Measurements from ENCODE around the gene RNF182. TPM values are rescaled to one million over a fixed set of nuclear protein-coding genes. Genes with fewer than 3 reads are reported as not detected.
A peak's percentile ranks its signal among the peaks of the same experiment; 100 is the strongest.

RNF182 gene
- total RNA-seq, 1 donor from 2014 or later = 8.3 TPM

DNA sequence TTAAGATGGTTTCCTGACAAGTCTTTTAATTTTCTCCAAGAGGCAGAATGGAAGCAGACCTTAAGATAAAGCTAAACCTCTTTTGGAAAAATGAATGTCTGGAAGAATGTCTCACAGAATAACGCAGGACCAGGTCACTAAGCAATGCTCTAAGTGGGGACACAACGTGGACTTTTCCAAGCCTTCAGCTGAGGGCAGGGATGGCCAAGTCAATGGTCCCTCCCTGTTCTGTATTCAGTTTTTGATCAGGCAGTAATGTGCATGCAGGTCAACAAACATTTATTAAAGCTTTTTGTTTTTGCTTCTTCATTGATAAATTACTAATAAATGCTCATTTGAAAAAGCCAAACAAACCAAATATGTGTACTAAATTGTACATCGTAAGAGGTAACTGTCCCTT, 2.0 kb upstream of the RNF182 start:
- H3K4me1 Mint-ChIP-seq (ENCODE audit: low read depth, unreplicated experiment) = peaks cover 15% of the 10 kb centered on the region
- no peaks in the 10 kb centered on the region for H3K9me3 ChIP-seq (ENCODE audit: insufficient read depth, low read depth, low read length)
- no peak overlapping the region for H3K4me2 ChIP-seq (ENCODE audit: low read length)
- H3K27ac ChIP-seq (ENCODE audit: low read depth, low read length) = no peak overlapping the region
- H3K36me3 Mint-ChIP-seq (ENCODE audit: low read depth, unreplicated experiment) = no peaks in the 10 kb centered on the region
- no peak overlapping the region for H3K4me3 ChIP-seq (ENCODE audit: insufficient read depth, low read depth, low read length)
- H3K27me3 Mint-ChIP-seq (ENCODE audit: low read depth, unreplicated experiment) = peaks cover 2% of the 10 kb centered on the region
- H3K4me1 ChIP-seq (ENCODE audit: insufficient read depth, low read length) = peaks cover 17% of the 10 kb centered on the region
- FAIRE-seq (no peak), DNase-seq (ENCODE audit: low read depth) (no peak)
- H3K27ac Mint-ChIP-seq (ENCODE audit: unreplicated experiment) = no peak overlapping the region
- no peak overlapping the region for H3K9ac ChIP-seq (ENCODE audit: low read length)
- peaks cover 11% of the 10 kb centered on the region for H3K79me2 ChIP-seq (ENCODE audit: insufficient read depth, low read length)
- H2AFZ ChIP-seq (ENCODE audit: low read depth, low read length) = no peak overlapping the region
- peaks cover 6% of the 10 kb centered on the region for H4K20me1 ChIP-seq (ENCODE audit: insufficient read depth, low read length)
- no peak for TF ChIP-seq EZH2 (IDR thresholded peaks at IDR 0.05; ENCODE audit: insufficient read depth, low read length)
- TF ChIP-seq, protein P1, sequence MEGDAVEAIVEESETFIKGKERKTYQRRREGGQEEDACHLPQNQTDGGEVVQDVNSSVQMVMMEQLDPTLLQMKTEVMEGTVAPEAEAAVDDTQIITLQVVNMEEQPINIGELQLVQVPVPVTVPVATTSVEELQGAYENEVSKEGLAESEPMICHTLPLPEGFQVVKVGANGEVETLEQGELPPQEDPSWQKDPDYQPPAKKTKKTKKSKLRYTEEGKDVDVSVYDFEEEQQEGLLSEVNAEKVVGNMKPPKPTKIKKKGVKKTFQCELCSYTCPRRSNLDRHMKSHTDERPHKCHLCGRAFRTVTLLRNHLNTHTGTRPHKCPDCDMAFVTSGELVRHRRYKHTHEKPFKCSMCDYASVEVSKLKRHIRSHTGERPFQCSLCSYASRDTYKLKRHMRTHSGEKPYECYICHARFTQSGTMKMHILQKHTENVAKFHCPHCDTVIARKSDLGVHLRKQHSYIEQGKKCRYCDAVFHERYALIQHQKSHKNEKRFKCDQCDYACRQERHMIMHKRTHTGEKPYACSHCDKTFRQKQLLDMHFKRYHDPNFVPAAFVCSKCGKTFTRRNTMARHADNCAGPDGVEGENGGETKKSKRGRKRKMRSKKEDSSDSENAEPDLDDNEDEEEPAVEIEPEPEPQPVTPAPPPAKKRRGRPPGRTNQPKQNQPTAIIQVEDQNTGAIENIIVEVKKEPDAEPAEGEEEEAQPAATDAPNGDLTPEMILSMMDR (IDR thresholded peaks at IDR 0.05; ENCODE audit: insufficient read depth, low read depth, low read length) = no peak
- no peaks in the 10 kb centered on the region for H3K27me3 ChIP-seq (ENCODE audit: insufficient read depth, low read length)
- no peaks in the 10 kb centered on the region for H3K36me3 ChIP-seq (ENCODE audit: insufficient read depth, low read length)
- no peaks in the 10 kb centered on the region for H3K9me3 Mint-ChIP-seq (ENCODE audit: unreplicated experiment)
- H3K4me3 Mint-ChIP-seq (ENCODE audit: unreplicated experiment) = peak overlapping the region; percentile 27

DNA sequence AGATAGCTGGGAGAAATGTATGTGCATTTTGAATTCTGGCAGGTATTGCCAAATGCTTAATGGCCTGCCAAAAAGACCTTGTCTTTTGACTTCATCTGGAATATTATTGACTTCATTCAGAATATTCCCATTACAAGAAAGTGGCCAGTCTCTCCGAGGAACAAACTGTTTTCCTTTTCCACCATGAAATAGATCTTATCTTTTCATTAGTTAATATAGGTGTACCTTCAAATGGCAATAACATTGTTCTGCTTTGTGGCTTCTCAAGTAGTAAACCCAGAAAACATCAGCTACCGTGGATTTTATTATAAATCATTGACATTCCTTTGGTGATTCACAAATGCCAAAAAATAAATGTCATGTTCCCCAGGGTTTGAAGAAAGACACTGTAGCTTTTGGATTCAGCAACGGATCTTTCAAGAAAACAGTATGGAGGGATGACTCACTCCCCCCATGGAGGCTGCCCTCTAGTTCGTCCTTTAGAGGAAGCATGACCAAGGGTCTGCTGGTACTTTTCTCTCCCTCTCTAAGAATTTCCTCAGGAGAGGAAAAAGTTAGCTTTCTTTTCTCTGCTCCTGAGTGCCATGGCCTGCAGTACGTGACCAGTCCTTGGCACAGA, 1.1 kb upstream of the RNF182 start:
- DNase-seq (ENCODE audit: low read depth) (peak; percentile 68), FAIRE-seq (peak; percentile 87)
- TF ChIP-seq EZH2 (IDR thresholded peaks at IDR 0.05; ENCODE audit: insufficient read depth, low read length) = no peak
- TF ChIP-seq, protein P1 (IDR thresholded peaks at IDR 0.05; ENCODE audit: insufficient read depth, low read depth, low read length) = no peak
- Histone ChIP-seq H3K79me2 (ENCODE audit: insufficient read depth, low read length) (peaks cover 20% of the 10 kb centered on the region), H3K4me1 (ENCODE audit: insufficient read depth, low read length) (peaks cover 17% of the 10 kb centered on the region), H3K4me3 (ENCODE audit: insufficient read depth, low read depth, low read length) (peak overlapping the region; percentile 64), H3K27me3 (ENCODE audit: insufficient read depth, low read length) (no peaks in the 10 kb centered on the region), H3K4me2 (ENCODE audit: low read length) (peak overlapping the region; percentile 95), H3K27ac (ENCODE audit: low read depth, low read length) (peak overlapping the region; percentile 63), H3K9me3 (ENCODE audit: insufficient read depth, low read depth, low read length) (no peaks in the 10 kb centered on the region), H3K36me3 (ENCODE audit: insufficient read depth, low read length) (no peaks in the 10 kb centered on the region), H2AFZ (ENCODE audit: low read depth, low read length) (peak overlapping the region; percentile 92), H4K20me1 (ENCODE audit: insufficient read depth, low read length) (peaks cover 6% of the 10 kb centered on the region), H3K9ac (ENCODE audit: low read length) (peak overlapping the region; percentile 80)
- peaks cover 2% of the 10 kb centered on the region for H3K27me3 Mint-ChIP-seq (ENCODE audit: low read depth, unreplicated experiment)
- peak overlapping the region; percentile 82 for H3K27ac Mint-ChIP-seq (ENCODE audit: unreplicated experiment)
- no peaks in the 10 kb centered on the region for H3K36me3 Mint-ChIP-seq (ENCODE audit: low read depth, unreplicated experiment)
- H3K4me3 Mint-ChIP-seq (ENCODE audit: unreplicated experiment) = peak overlapping the region; percentile 90
- H3K4me1 Mint-ChIP-seq (ENCODE audit: low read depth, unreplicated experiment) = peaks cover 15% of the 10 kb centered on the region
- no peaks in the 10 kb centered on the region for H3K9me3 Mint-ChIP-seq (ENCODE audit: unreplicated experiment)
